Measurements from ENCODE around the gene NDUFB4. TPM values are rescaled to one million over a fixed set of nuclear protein-coding genes. Genes with fewer than 3 reads are reported as not detected.

Gene NDUFB4
- total RNA-seq: 100 to 1,000 TPM; 285 to 331 TPM
- long read RNA-seq, transcript NDUFB4-201 (3 exons, 671 nt): major isoform, 11 of 13 reads
- long read RNA-seq, partial matches to known transcripts: 0 of 13 reads
- long read RNA-seq, other reads (novel, unspliced or antisense): 1 of 13 reads

GRCh38 chr3:120596116-120596852 lies at the start of gene NDUFB4:
Gene NDUFB4, plus strand, starts transcription at chr3:120596336. Its CDS starts 24 bp downstream, at chr3:120596360.
- peak; percentile 99 for DNase-seq
- ATAC-seq: peak; percentile 100
- intact Hi-C loops (cut with DNase I): loop anchor here in 1 of 2 donors (10.0 kb wide), 1 partner anchor 149 kb away; the partner anchor contains the start of genes GTF2E1 and RABL3

GRCh38 chr3:120550546-120550945 lies 45.6 kb upstream of the NDUFB4 start:
- intact Hi-C loops (cut with DNase I): no loop called here
- ATAC-seq: peak; percentile 9 to 42

GRCh38 chr3:120552184-120553172 lies 43.7 kb upstream of the NDUFB4 start:
- DNase-seq (no peak), ATAC-seq (peak; percentile 23 to 36)
- intact Hi-C loops (cut with DNase I): no loop called here

More at GRCh38 chr3:120550546-120550945, 45.6 kb upstream of the NDUFB4 start:
- no peak for DNase-seq

- ATAC-seq (peak in 1 of 2 donors; percentile 20), DNase-seq (peak; percentile 36)
- intact Hi-C loops (cut with DNase I): loop anchor here in 1 of 2 donors (5.0 kb wide), 2 partner anchors 138 to 313 kb away; no protein-coding TSS in a partner anchor
Measured at GRCh38 chr3:120554812-120555606, 41.1 kb upstream of the NDUFB4 start.

- peak; percentile 59 to 68 for ATAC-seq
- peak; percentile 73 for DNase-seq
- intact Hi-C loops (cut with DNase I): loop anchor here (2.0 to 5.0 kb wide), 3 partner anchors 107 to 314 kb away; no protein-coding TSS in a partner anchor
Measured at GRCh38 chr3:120555657-120556509, 40.3 kb upstream of the NDUFB4 start.

GRCh38 chr3:120557115-120557514 lies 39.0 kb upstream of the NDUFB4 start:
- no peak for DNase-seq
- ATAC-seq: no peak
- intact Hi-C loops (cut with DNase I): loop anchor here (2.0 to 5.0 kb wide), 3 partner anchors 108 to 315 kb away; no protein-coding TSS in a partner anchor

GRCh38 chr3:120558771-120559241 lies 37.3 kb upstream of the NDUFB4 start:
- DNase-seq (peak; percentile 91), ATAC-seq (peak; percentile 58 to 67)
- intact Hi-C loops (cut with DNase I): loop anchor here (2.0 to 5.0 kb wide), 3 partner anchors 140 to 317 kb away; no protein-coding TSS in a partner anchor

- intact Hi-C loops (cut with DNase I): loop anchor here (2.0 to 5.0 kb wide), 6 partner anchors 141 to 317 kb away; no protein-coding TSS in a partner anchor
- peak; percentile 53 to 61 for ATAC-seq
- peak; percentile 61 for DNase-seq
Measured at GRCh38 chr3:120559242-120560061, 36.7 kb upstream of the NDUFB4 start.

GRCh38 chr3:120560304-120561250 lies 35.6 kb upstream of the NDUFB4 start:
- ATAC-seq (no peak), DNase-seq (no peak)
- intact Hi-C loops (cut with DNase I): loop anchor here (2.0 to 5.0 kb wide), 3 partner anchors 232 to 316 kb away; no protein-coding TSS in a partner anchor

GRCh38 chr3:120561251-120562045 lies 34.7 kb upstream of the NDUFB4 start:
- ATAC-seq (peak; percentile 29 to 37), DNase-seq (peak; percentile 72)
- intact Hi-C loops (cut with DNase I): loop anchor here (2.0 to 5.0 kb wide), 3 partner anchors 231 to 317 kb away; no protein-coding TSS in a partner anchor

- DNase-seq (no peak), ATAC-seq (no peak)
- intact Hi-C loops (cut with DNase I): loop anchor here in 1 of 2 donors (5.0 kb wide), 1 partner anchor 229 kb away; no protein-coding TSS in a partner anchor
Measured at GRCh38 chr3:120563356-120564022, 32.6 kb upstream of the NDUFB4 start.

GRCh38 chr3:120566243-120566975 lies 29.7 kb upstream of the NDUFB4 start:
- intact Hi-C loops (cut with DNase I): no loop called here
- no peak for ATAC-seq

More at GRCh38 chr3:120566243-120566975, 29.7 kb upstream of the NDUFB4 start:
- no peak for DNase-seq
